ENCODE data around the gene FBXW4. TPM values are rescaled to one million over a fixed set of nuclear protein-coding genes. Genes with fewer than 3 reads are reported as not detected.

FBXW4 gene
- polyA plus RNA-seq, 1 of the 3 experiments (the other 2 are of a cell fraction) = 27.6 TPM

DNA sequence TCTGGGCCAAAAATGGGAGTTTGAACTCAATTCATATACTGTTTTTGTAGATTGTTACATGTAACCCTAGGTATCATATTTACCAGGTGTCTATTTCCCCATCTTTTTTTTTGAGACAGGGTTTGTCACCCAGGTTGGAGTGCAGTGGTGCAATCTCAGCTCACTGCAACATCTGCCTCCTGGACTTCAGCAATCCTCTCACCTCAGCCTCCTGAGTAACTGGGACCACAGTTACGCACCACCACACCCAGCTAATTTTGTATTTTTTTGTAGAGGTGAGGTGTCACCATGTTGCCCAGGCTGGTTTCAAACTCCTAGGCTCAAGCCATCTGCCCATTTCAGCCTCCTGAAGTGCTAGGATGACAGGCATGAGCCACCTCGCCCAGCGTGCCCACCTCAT, 28.2 kb upstream of the FBXW4 start (continued):
- TF ChIP-seq, protein P1, sequence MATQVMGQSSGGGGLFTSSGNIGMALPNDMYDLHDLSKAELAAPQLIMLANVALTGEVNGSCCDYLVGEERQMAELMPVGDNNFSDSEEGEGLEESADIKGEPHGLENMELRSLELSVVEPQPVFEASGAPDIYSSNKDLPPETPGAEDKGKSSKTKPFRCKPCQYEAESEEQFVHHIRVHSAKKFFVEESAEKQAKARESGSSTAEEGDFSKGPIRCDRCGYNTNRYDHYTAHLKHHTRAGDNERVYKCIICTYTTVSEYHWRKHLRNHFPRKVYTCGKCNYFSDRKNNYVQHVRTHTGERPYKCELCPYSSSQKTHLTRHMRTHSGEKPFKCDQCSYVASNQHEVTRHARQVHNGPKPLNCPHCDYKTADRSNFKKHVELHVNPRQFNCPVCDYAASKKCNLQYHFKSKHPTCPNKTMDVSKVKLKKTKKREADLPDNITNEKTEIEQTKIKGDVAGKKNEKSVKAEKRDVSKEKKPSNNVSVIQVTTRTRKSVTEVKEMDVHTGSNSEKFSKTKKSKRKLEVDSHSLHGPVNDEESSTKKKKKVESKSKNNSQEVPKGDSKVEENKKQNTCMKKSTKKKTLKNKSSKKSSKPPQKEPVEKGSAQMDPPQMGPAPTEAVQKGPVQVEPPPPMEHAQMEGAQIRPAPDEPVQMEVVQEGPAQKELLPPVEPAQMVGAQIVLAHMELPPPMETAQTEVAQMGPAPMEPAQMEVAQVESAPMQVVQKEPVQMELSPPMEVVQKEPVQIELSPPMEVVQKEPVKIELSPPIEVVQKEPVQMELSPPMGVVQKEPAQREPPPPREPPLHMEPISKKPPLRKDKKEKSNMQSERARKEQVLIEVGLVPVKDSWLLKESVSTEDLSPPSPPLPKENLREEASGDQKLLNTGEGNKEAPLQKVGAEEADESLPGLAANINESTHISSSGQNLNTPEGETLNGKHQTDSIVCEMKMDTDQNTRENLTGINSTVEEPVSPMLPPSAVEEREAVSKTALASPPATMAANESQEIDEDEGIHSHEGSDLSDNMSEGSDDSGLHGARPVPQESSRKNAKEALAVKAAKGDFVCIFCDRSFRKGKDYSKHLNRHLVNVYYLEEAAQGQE (IDR thresholded peaks at IDR 0.05; ENCODE audit: low read depth, low read length) = no peak

DNA sequence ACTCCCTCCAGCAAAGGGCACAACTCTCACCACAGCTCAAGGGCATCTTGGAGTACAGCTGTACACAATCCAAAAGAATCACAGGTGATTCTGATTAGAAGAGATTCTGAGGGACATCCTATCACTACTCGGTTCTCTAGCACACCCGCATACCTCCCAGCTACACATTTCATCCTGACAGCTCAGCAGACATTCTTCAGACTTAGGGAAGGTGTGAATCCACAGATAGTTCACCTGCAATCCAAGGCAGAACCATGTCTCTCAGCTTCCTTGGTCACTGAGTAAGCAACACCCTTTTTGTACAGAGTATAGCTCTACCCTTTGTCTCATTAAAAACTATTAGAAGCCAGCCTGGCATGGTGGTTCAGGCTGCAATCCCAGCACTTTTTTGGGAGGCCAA, 26.8 kb upstream of the FBXW4 start:
- Histone ChIP-seq H3K9me2 (no peaks in the 10 kb centered on the region), H3K4me1 (ENCODE audit: control insufficient read depth in 1 of 2, insufficient read depth in 2 of 2, low read depth in 1 of 2, low read length in 1 of 2) (no peaks in the 10 kb centered on the region), H3F3A (replicated peaks; ENCODE audit: insufficient read depth) (no peaks in the 10 kb centered on the region), H3K79me2 (ENCODE audit: insufficient read depth) (no peaks in the 10 kb centered on the region), H3K27ac (ENCODE audit: low read depth in 2 of 2, low read length in 1 of 2) (no peak overlapping the region), H3K9ac (no peak overlapping the region), H4K20me1 (ENCODE audit: insufficient read depth) (no peaks in the 10 kb centered on the region), H3K4me2 (no peak overlapping the region), H2AFZ (ENCODE audit: low read depth) (no peak overlapping the region), H3K9me3 (no peaks in the 10 kb centered on the region), H3K36me3 (replicated peaks in 1 of 2; ENCODE audit: control insufficient read depth in 1 of 2, insufficient read depth in 2 of 2, low read length in 1 of 2) (no peaks in the 10 kb centered on the region), H3K27me3 (ENCODE audit: insufficient read depth) (peaks cover 9% of the 10 kb centered on the region; the same call in 1 of the 2 replicates), H3K4me3 (ENCODE audit: low read depth in 2 of 2, low read length in 1 of 2) (no peak overlapping the region)
- 88% methylated on average over 2 of the region's 2 CpGs for WGBS (ENCODE audit: low lambda C conversion rate)
- TF ChIP-seq TAF1 (IDR thresholded peaks at IDR 0.05; ENCODE audit: borderline replicate concordance, low read depth, low read length) = no peak
- no peak for TF ChIP-seq FOXJ3 (CRISPR knock-in tag; IDR thresholded peaks at IDR 0.05)
- TF ChIP-seq, protein P2, sequence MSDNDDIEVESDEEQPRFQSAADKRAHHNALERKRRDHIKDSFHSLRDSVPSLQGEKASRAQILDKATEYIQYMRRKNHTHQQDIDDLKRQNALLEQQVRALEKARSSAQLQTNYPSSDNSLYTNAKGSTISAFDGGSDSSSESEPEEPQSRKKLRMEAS (IDR thresholded peaks at IDR 0.05; ENCODE audit: low read depth) = no peak
- no peak for TF ChIP-seq EZH2phosphoT487 (IDR thresholded peaks at IDR 0.05; ENCODE audit: borderline replicate concordance, low read depth)
- TF ChIP-seq JUND (IDR thresholded peaks at IDR 0.05) = no peak
- no peak for TF ChIP-seq RCOR1 (IDR thresholded peaks at IDR 0.05; ENCODE audit: low read length)
- TF ChIP-seq YY1 (IDR thresholded peaks at IDR 0.05; ENCODE audit: low read depth) = no peak
- no peak for TF ChIP-seq EP300 (IDR thresholded peaks at IDR 0.05; ENCODE audit: borderline replicate concordance in 1 of 2, low read depth in 1 of 2, low read length in 1 of 2)
- no peak for TF ChIP-seq TCF12 (IDR thresholded peaks at IDR 0.05)
- no peak for TF ChIP-seq TEAD4 (IDR thresholded peaks at IDR 0.05; ENCODE audit: borderline replicate concordance, insufficient read depth)
- no peak for TF ChIP-seq GABPA (IDR thresholded peaks at IDR 0.05; ENCODE audit: low read depth)
- TF ChIP-seq, protein P3, sequence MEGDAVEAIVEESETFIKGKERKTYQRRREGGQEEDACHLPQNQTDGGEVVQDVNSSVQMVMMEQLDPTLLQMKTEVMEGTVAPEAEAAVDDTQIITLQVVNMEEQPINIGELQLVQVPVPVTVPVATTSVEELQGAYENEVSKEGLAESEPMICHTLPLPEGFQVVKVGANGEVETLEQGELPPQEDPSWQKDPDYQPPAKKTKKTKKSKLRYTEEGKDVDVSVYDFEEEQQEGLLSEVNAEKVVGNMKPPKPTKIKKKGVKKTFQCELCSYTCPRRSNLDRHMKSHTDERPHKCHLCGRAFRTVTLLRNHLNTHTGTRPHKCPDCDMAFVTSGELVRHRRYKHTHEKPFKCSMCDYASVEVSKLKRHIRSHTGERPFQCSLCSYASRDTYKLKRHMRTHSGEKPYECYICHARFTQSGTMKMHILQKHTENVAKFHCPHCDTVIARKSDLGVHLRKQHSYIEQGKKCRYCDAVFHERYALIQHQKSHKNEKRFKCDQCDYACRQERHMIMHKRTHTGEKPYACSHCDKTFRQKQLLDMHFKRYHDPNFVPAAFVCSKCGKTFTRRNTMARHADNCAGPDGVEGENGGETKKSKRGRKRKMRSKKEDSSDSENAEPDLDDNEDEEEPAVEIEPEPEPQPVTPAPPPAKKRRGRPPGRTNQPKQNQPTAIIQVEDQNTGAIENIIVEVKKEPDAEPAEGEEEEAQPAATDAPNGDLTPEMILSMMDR (IDR thresholded peaks at IDR 0.05) = no peak
- TF ChIP-seq, protein P4, sequence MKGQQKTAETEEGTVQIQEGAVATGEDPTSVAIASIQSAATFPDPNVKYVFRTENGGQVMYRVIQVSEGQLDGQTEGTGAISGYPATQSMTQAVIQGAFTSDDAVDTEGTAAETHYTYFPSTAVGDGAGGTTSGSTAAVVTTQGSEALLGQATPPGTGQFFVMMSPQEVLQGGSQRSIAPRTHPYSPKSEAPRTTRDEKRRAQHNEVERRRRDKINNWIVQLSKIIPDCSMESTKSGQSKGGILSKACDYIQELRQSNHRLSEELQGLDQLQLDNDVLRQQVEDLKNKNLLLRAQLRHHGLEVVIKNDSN (IDR thresholded peaks at IDR 0.05; ENCODE audit: borderline replicate concordance, low read depth) = no peak
- no peak for TF ChIP-seq SMC3 (IDR thresholded peaks at IDR 0.05; ENCODE audit: low read depth, low read length)
- no peak for TF ChIP-seq POLR2AphosphoS5 (IDR thresholded peaks at IDR 0.05; ENCODE audit: low read depth, low read length)
- TF ChIP-seq, protein P5, sequence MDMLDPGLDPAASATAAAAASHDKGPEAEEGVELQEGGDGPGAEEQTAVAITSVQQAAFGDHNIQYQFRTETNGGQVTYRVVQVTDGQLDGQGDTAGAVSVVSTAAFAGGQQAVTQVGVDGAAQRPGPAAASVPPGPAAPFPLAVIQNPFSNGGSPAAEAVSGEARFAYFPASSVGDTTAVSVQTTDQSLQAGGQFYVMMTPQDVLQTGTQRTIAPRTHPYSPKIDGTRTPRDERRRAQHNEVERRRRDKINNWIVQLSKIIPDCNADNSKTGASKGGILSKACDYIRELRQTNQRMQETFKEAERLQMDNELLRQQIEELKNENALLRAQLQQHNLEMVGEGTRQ (IDR thresholded peaks at IDR 0.05; ENCODE audit: borderline replicate concordance, low read depth, low read length) = no peak
- no peak for TF ChIP-seq NRF1 (IDR thresholded peaks at IDR 0.05; ENCODE audit: low read depth, low read length)
- no peak for TF ChIP-seq CHD2 (IDR thresholded peaks at IDR 0.05; ENCODE audit: low read length, partially characterized antibody)
- no peak for TF ChIP-seq MXI1 (IDR thresholded peaks at IDR 0.05; ENCODE audit: low read depth, low read length)
- no peak for DNase-seq
- ChIA-PET CTCF (interaction anchor here (1.0 kb wide), 1 partner anchor 28 kb away, joined by 3 read pairs; no protein-coding TSS in a partner anchor), POLR2A (no interaction called here)
